ENCODE data around the gene TEF.
"Not testable (repeated sequence)": the region's sequence is repeated elsewhere in the genome, so short reads cannot be mapped to it uniquely, and the experiment has no call there.

Gene TEF

DNA sequence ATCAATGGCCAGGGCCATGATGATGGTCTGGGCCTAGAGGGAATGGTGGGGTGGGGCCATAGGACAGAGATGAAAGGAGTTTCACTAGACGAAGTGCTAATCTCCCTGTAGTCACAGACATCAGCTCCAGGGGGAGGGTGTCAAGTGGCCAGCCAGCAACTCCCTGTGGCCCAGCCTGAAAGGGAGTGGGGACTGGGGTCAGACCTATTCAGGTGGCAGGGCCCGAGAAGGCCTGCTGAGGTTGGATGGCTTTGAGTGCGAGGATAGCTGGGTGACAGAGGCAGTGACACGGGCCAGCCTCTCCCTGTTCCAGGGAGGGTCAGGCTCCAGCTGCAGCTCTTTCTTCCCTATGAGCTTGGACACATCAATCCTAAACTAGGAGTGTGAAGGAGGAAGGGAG is 53.8 kb downstream of the TEF start:
- no peak overlapping the region for H3K4me3 ChIP-seq (ENCODE audit: low read depth, low read length)
- TF ChIP-seq, protein P1, sequence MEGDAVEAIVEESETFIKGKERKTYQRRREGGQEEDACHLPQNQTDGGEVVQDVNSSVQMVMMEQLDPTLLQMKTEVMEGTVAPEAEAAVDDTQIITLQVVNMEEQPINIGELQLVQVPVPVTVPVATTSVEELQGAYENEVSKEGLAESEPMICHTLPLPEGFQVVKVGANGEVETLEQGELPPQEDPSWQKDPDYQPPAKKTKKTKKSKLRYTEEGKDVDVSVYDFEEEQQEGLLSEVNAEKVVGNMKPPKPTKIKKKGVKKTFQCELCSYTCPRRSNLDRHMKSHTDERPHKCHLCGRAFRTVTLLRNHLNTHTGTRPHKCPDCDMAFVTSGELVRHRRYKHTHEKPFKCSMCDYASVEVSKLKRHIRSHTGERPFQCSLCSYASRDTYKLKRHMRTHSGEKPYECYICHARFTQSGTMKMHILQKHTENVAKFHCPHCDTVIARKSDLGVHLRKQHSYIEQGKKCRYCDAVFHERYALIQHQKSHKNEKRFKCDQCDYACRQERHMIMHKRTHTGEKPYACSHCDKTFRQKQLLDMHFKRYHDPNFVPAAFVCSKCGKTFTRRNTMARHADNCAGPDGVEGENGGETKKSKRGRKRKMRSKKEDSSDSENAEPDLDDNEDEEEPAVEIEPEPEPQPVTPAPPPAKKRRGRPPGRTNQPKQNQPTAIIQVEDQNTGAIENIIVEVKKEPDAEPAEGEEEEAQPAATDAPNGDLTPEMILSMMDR (IDR thresholded peaks at IDR 0.05; ENCODE audit: borderline replicate concordance, insufficient read depth, low read depth, low read length): no peak

DNA sequence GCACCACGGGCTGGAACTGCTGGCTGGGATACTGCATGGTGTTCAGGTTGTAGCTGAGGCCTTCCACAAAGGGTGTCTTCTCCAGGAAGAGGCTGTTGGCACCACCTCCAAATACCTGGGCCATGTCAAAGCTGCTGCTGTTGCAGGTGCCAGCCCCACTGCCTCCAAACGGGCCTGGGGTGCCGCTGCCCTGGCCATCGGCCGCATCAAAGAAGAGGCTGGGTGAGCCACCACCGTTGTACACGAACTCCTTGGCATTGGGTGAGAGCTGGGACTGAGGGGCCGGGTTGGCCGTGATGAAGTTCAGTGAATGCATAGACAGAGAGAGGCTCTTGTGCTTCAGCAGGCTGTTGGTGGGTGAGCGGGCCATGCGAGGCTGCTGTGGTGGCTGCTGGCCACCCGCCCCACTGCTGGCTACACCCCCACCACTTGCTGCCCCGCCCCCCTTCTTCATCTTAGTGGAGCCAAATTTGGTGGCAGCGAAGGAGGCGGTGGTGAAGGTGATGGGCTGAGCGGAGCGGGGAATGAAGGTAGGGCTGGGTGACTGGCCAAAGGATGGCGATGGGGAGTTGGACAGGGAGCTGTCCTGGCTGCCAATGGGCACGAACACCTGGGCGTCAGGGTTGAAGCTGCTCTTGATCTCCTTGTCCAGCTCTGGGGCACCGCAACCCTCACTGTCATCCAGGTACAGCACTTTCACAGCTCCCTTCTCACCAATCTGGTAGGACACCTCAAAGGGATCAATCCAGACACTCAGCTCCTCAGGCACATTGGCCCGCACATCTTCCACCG is 54.8 kb downstream of the TEF start:
- no peak overlapping the region for H3K4me3 ChIP-seq (ENCODE audit: low read depth, low read length)
- TF ChIP-seq, protein P1 (IDR thresholded peaks at IDR 0.05; ENCODE audit: borderline replicate concordance, insufficient read depth, low read depth, low read length): no peak

DNA sequence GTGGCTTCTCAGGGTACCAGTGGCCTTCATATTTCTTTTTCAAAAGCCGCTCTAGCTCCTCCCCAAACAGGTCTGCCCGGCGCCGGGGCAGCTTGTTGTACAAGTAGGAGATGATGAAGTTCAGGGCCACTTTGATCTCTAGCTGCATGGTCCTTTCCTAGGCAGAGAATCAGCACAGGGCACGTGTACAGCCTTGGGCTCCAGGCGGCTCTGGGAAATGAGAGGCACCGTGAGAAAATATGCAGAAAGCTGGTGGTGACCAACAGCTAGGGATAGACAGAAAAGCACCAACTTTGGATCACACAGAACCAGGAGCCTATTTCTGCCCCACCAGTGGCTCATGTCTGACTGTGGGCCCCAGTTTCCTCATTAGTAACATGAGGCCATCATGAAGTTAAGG is 55.5 kb downstream of the TEF start:
- H3K4me3 ChIP-seq (ENCODE audit: low read depth, low read length): no peak overlapping the region
- TF ChIP-seq, protein P1 (IDR thresholded peaks at IDR 0.05; ENCODE audit: borderline replicate concordance, insufficient read depth, low read depth, low read length): no peak

DNA sequence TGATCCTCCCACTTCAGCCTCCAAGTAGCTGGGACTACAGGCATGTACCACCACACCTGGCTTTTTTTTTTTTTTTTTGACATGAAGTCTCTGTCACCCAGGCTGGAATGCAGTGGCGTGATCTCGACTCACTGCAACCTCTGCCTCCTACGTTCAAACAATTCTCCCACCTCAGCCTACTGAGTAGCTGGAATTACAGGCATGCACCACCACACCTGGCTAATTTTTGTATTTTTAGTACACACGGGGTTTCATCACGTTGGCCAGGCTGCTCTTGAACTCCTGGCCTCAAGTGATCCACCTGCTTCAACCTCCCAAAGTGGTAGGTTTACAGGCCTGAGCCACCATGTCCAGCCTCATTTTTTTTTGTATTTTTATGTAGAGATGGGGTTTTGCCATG is 58.8 kb downstream of the TEF start:
- not testable (repeated sequence) for H3K4me3 ChIP-seq (ENCODE audit: low read depth, low read length)

DNA sequence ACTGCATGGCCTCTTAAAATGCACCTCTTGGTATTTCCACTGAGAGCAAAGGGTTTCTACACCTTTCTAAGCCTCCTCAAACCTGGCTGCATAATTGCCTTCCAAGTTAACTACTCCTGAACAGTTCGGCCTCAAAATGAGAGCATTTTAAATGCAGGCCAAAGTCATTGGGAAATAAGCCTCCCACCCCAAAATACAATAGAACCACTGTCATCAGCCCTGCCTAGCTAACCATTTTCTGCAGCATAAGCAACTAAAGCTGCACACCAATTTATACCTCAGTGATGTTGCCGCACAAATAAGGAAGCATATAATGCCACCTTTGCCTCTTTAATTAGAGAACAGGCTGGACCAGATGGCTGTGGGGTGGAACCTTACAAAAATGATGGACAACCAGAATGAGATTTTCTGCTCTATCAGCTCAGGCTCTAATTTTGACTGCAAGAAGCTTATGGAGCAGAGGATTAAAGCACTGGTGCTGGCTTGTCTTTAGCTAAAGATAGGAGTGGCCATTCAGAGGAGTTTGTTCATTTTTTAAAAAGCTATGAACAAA is 60.6 kb downstream of the TEF start:
- TF ChIP-seq, protein P1 (IDR thresholded peaks at IDR 0.05; ENCODE audit: borderline replicate concordance, insufficient read depth, low read depth, low read length): no peak
- no peak overlapping the region for H3K4me3 ChIP-seq (ENCODE audit: low read depth, low read length)

DNA sequence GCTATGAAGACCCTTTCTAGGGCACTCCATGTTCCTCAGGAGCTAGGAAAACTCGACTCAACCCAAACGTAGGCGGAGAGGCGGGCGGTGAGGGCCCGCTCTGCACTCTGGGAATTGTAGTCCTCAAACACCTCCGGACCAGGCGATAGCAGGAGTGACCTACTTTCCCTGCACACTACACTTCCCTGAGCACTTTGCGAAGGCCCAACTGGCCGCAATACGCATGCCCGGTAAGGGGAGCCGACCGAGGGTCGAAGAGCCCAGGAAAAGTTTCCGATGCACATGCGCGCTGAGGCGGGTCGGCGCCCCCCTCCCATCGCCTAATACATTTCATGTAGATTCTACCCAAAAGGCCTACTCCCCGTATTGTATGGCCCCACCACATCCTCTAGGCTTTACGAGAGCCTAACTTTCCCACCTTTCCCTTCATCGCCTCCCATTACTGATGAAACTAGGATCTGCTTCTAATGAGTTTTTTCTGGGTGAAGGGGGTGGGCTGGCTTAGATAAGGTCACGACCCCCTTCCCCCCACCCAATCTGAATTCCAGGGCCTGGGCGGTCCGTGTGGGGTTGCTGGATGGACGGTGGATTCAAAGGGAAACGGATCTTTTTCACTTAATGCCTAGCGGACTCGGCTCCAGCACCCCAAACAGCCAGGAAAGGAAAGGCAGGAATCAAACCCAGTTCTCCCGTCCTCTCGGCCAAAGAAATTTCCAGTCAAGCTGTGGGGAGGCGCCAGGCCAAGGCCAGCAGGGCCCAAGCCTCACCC is 62.8 kb downstream of the TEF start:
- peak overlapping the region; percentile 99 for H3K4me3 ChIP-seq (ENCODE audit: low read depth, low read length)

More for the DNA sequence above, 62.8 kb downstream of the TEF start:
- TF ChIP-seq, protein P1 (IDR thresholded peaks at IDR 0.05; ENCODE audit: borderline replicate concordance, insufficient read depth, low read depth, low read length): no peak

All from GM12875 (cell line).